BJ (cell line): ENCODE data around the gene SKI. TPM values are rescaled to one million over a fixed set of nuclear protein-coding genes. Genes with fewer than 3 reads are reported as not detected.

Experiments
- CTCF ChIA-PET: fragments of 350-600 bp; formaldehyde crosslinking; extraction: SDS; loops from one replicate; lab custom pipeline; 2021; ENCODE audit warnings: antibody characterized with exemption, inconsistent platforms; lab: Yijun Ruan, JAX
- POLR2A ChIA-PET: fragments of 300-600 bp; sonication (Branson Sonifier 250); formaldehyde crosslinking; extraction: SDS; loops from one replicate; lab custom pipeline; 2021; ENCODE audit warnings: antibody characterized with exemption; lab: Charles Lee
- DNase-seq: peaks from one replicate; pipeline ENCODE4 v3.0.0-alpha.2; 2011; ENCODE audit warnings: low read depth
- H3K27me3 ChIP-seq: 2 replicates; pipeline ENCODE4 v1.6.0; 2011; ENCODE audit warnings: low read length; ENCODE audit not compliant: control insufficient read depth, insufficient read depth
- H3K36me3 ChIP-seq: 2 replicates; pipeline ENCODE4 v1.5.1; 2011; ENCODE audit warnings: low read length; ENCODE audit not compliant: control insufficient read depth, insufficient read depth
- H3K4me3 ChIP-seq: 2 replicates; pipeline ENCODE4 v1.5.1; 2011; ENCODE audit warnings: low read depth, mild to moderate bottlenecking, control low read depth, low read length
- CTCF ChIP-seq: IDR thresholded peaks from 2 replicates; pipeline ENCODE4 v1.5.1; 2011; ENCODE audit warnings: low read depth, mild to moderate bottlenecking, control low read depth, inconsistent platforms, low read length, moderate library complexity; ENCODE audit not compliant: insufficient read depth
- polyA plus RNA-seq: library from polyadenylated mRNA; depleted of rRNA; stranded (reverse); fragments of >200 nt; gene quantifications from 2 replicates; pipeline ENCODE4 v1.2.3, GENCODE V29; 2011; rRNA removed

The SKI gene
- polyA plus RNA-seq, 1 experiment: 5.1 TPM

- no peak overlapping the region for H3K4me3 ChIP-seq
- CTCF ChIA-PET: interaction anchor here (0.7 kb wide), 1 partner anchor 11 kb away, joined by 3 read pairs; no protein-coding TSS in a partner anchor
- H3K36me3 ChIP-seq: no peaks in the 10 kb centered on the region
- no peak for TF ChIP-seq CTCF
- DNase-seq: no peak
- POLR2A ChIA-PET: no interaction called here
- H3K27me3 ChIP-seq: no peaks in the 10 kb centered on the region
Observed at GRCh38 chr1:2356911-2357845, 129.1 kb downstream of the SKI start.

DNA sequence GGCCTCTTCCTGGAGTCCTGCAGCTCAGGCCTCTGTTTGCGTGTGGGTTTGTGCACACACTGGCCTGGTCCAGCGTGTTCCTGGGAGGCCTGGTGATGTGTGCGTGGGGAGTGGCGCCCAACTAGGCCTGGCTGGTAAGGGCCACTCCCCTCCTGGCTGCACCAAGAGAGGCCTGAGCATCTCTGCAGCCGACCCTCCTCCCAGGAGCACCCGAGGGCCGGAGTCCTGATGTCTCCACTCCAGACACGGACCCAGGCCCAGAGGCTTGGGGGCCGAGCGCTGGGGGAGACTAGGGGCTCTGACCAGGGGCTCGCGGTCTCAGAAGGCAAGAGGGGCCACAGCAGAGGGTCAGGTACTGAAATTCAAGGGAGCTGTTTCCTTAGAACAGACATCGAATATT lies 130.0 kb downstream of the SKI start:
- no peak overlapping the region for H3K4me3 ChIP-seq
- CTCF ChIA-PET: interaction anchor here (0.8 kb wide), 1 partner anchor 163 kb away, joined by 3 read pairs; the partner anchor contains the start of gene FAAP20
- no peaks in the 10 kb centered on the region for H3K36me3 ChIP-seq
- H3K27me3 ChIP-seq: no peaks in the 10 kb centered on the region
- no peak for TF ChIP-seq CTCF
- DNase-seq: no peak
- POLR2A ChIA-PET: no interaction called here

- ChIA-PET POLR2A (no interaction called here), CTCF (interaction anchor here (0.8 kb wide), 1 partner anchor 164 kb away, joined by 3 read pairs; the partner anchor contains the start of gene FAAP20)
- TF ChIP-seq CTCF: no peak
- H3K4me3 ChIP-seq: no peak overlapping the region
- DNase-seq: no peak
- H3K27me3 ChIP-seq: no peaks in the 10 kb centered on the region
- H3K36me3 ChIP-seq: no peaks in the 10 kb centered on the region
Observed at GRCh38 chr1:2358651-2359640, 130.8 kb downstream of the SKI start.

Other genes starting within 250 kb of the SKI start
- not detected in 2 replicates for gene CFAP74, start 224.5 kb upstream of the SKI start, polyA plus RNA-seq
- gene GABRD, start 209.0 kb upstream of the SKI start, polyA plus RNA-seq: not detected in 2 replicates
- 1.8 and 2.3 TPM in 2 replicates for gene PRKCZ, start 177.9 kb upstream of the SKI start, polyA plus RNA-seq
- gene FAAP20, start 33.5 kb upstream of the SKI start, polyA plus RNA-seq: 11.9 and 18.7 TPM in 2 replicates
- 3.7 and 4.3 TPM in 2 replicates for gene MORN1, start 163.2 kb downstream of the SKI start, polyA plus RNA-seq
- 255 and 354 TPM in 2 replicates for gene RER1, start 163.5 kb downstream of the SKI start, polyA plus RNA-seq
- 17.4 and 23.6 TPM in 2 replicates for gene PEX10, start 184.2 kb downstream of the SKI start, polyA plus RNA-seq
- gene PLCH2, start 248.0 kb downstream of the SKI start, polyA plus RNA-seq: 0.06 TPM in 2 replicates